Activated CD8-positive, alpha-beta T cell treated with anti-CD3 and anti-CD28 coated beads, Interleukin-2, amount 10 ng/mL, durations not matched to agents 7 days and 5 days (primary cell): Measurements from ENCODE around the gene HSF2. TPM values are rescaled to one million over a fixed set of nuclear protein-coding genes. Genes with fewer than 3 reads are reported as not detected.

Experiments used
- ATAC-seq: fragments of 150-1000 bp; cut with Tn5 transposase; one replicate; pipeline ENCODE4 v1.10.0; 2021; ENCODE audit warnings: moderate library complexity
- CTCF ChIA-PET: fragments of 350-600 bp; sonication (Branson Sonifier 250); formaldehyde crosslinking; loops from one replicate; lab custom pipeline; 2021; ENCODE audit warnings: antibody characterized with exemption; lab: Charles Lee
- POLR2A ChIA-PET: fragments of 350-600 bp; sonication (Branson Sonifier 250); formaldehyde crosslinking; loops from one replicate; lab custom pipeline; 2021; ENCODE audit warnings: antibody characterized with exemption; lab: Charles Lee
- DNase-seq: peaks from one replicate; pipeline ENCODE4 v3.0.0-alpha.2; 2020
- H3K27ac Mint-ChIP-seq: one replicate; pipeline ENCODE4 v1.8.0; 2021; ENCODE audit warnings: mild to moderate bottlenecking, mixed read lengths
- H3K27me3 Mint-ChIP-seq: one replicate; pipeline ENCODE4 v1.8.0; 2021; ENCODE audit warnings: low read depth, mixed read lengths
- H3K36me3 Mint-ChIP-seq: one replicate; pipeline ENCODE4 v1.8.0; 2021; ENCODE audit warnings: low read depth, mixed read lengths
- H3K4me1 Mint-ChIP-seq: one replicate; pipeline ENCODE4 v1.8.0; 2021; ENCODE audit warnings: low read depth, mixed read lengths
- H3K4me3 Mint-ChIP-seq: one replicate; pipeline ENCODE4 v1.8.0; 2021; ENCODE audit warnings: mild to moderate bottlenecking, mixed read lengths
- H3K9me3 Mint-ChIP-seq: one replicate; pipeline ENCODE4 v1.8.0; 2022; ENCODE audit warnings: mixed read lengths; ENCODE audit not compliant: insufficient read depth
- total RNA-seq, 2 experiments: library from RNA; stranded (reverse); gene quantifications; one replicate each; pipeline ENCODE4 v1.2.3, GENCODE V29; 2021

HSF2 gene
- total RNA-seq, 2 experiments from 2014 or later: 14.6 to 17.6 TPM

- ATAC-seq: no peak
- CTCF ChIA-PET: no interaction called here
Observed at GRCh38 chr6:122400462-122401089, 1.1 kb downstream of the HSF2 start.

GRCh38 chr6:122401104-122401503, 1.7 kb downstream of the HSF2 start:
- DNase-seq (no peak), ATAC-seq (no peak)
- no peaks in the 10 kb centered on the region for H3K27me3 Mint-ChIP-seq
- peaks cover 14% of the 10 kb centered on the region for H3K36me3 Mint-ChIP-seq
- H3K9me3 Mint-ChIP-seq: no peaks in the 10 kb centered on the region
- POLR2A ChIA-PET: interaction anchor here (2.0 kb wide), 1 partner anchor 70 kb away, joined by 8 read pairs; the partner anchor contains the start of gene SERINC1
- CTCF ChIA-PET: interaction anchor here (1.0 kb wide), 1 partner anchor 35 kb away, joined by 3 read pairs; no protein-coding TSS in a partner anchor
- H3K27ac Mint-ChIP-seq: peak overlapping the region; percentile 96
- H3K4me1 Mint-ChIP-seq: peaks cover 38% of the 10 kb centered on the region
- H3K4me3 Mint-ChIP-seq: peak overlapping the region; percentile 98

More at GRCh38 chr6:122400462-122401089, 1.1 kb downstream of the HSF2 start:
- H3K4me1 Mint-ChIP-seq: peaks cover 36% of the 10 kb centered on the region
- H3K27me3 Mint-ChIP-seq: no peaks in the 10 kb centered on the region
- POLR2A ChIA-PET: interaction anchor here (1.5 to 2.0 kb wide), 2 partner anchors 71 kb away, joined by 8 to 9 read pairs; partner anchors contain the start of gene SERINC1
- H3K4me3 Mint-ChIP-seq: peak overlapping the region; percentile 98
- no peak for DNase-seq
- no peaks in the 10 kb centered on the region for H3K9me3 Mint-ChIP-seq
- peaks cover 11% of the 10 kb centered on the region for H3K36me3 Mint-ChIP-seq
- peak overlapping the region; percentile 96 for H3K27ac Mint-ChIP-seq

DNA sequence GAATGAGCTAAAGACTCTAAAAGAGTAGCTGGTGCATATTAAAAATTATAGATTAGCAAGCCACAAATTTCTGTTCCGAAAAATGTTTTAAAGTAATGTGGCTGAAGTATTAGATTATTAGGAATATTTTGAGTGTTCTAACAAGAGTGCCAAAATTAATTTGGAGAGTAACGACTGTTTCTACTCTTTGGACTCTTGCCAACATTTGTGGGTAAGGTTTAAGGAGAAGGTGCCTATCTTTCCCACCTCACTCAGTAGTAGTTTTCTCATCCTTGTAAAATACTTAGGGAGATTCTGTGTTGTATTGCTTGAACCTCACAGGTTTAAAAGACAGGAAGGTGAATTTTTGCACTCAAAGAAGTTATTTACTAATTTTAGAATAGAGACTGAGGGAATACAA, 5.0 kb downstream of the HSF2 start:
- no peak for ATAC-seq
- H3K27ac Mint-ChIP-seq: no peak overlapping the region

DNA sequence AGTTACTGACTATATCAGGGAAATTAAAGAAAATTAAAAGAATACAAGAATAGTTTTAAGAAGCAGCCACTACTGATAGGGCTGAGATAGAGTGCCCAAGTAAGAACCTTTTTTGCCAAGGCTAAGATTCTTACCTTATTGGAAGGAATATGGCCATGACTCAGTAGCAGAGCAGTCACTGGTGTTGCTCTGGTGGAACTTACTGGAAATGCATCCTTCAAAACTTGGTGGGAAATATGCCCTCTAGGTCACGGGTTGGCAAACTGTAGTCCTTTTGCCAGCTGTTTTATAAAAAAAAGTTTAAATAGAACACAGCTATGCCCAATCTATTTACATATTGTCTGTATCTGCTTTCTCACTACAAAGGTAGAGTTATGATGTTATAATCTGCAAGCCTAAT, 6.0 kb downstream of the HSF2 start:
- Mint-ChIP-seq H3K27ac (no peak overlapping the region), H3K36me3 (peaks cover 43% of the 10 kb centered on the region), H3K4me3 (no peak overlapping the region), H3K27me3 (no peaks in the 10 kb centered on the region), H3K9me3 (no peaks in the 10 kb centered on the region), H3K4me1 (peaks cover 62% of the 10 kb centered on the region)
- ATAC-seq: no peak
- DNase-seq: no peak
- ChIA-PET POLR2A (interaction anchor here (1.4 kb wide), 1 partner anchor 66 kb away, joined by 5 read pairs; the partner anchor contains the start of gene SERINC1), CTCF (interaction anchor here (0.9 to 1.2 kb wide), 2 partner anchors 9 to 14 kb away, joined by 3 read pairs; no protein-coding TSS in a partner anchor)

More for the DNA sequence above, 5.0 kb downstream of the HSF2 start:
- no peak for DNase-seq
- no peak overlapping the region for H3K4me3 Mint-ChIP-seq
- peaks cover 40% of the 10 kb centered on the region for H3K36me3 Mint-ChIP-seq
- no peaks in the 10 kb centered on the region for H3K27me3 Mint-ChIP-seq
- no peaks in the 10 kb centered on the region for H3K9me3 Mint-ChIP-seq
- POLR2A ChIA-PET: no interaction called here
- peaks cover 58% of the 10 kb centered on the region for H3K4me1 Mint-ChIP-seq
- CTCF ChIA-PET: no interaction called here

DNA sequence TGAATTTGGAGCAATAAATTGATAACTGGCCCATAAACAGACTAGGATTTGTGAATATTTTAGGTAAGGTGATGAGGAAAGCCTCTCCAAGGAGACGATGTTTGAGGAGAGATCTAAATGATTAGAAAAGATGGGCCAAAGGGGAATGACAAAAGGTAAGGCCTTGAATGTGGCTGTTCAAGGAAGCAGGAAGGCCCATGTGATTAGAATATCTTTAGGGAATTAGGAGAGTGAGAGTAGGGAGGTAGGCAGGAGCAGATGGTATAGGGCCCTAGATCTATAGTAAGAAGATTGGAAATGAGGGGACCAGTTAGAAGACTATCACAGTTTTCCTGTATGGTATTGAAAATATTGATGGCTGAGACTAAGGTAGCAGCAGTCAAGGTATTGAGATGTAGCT, 6.7 kb downstream of the HSF2 start:
- Mint-ChIP-seq H3K4me1 (peaks cover 62% of the 10 kb centered on the region), H3K4me3 (no peak overlapping the region), H3K27me3 (no peaks in the 10 kb centered on the region), H3K27ac (peak overlapping the region; percentile 37), H3K9me3 (no peaks in the 10 kb centered on the region), H3K36me3 (peaks cover 50% of the 10 kb centered on the region)
- DNase-seq (no peak), ATAC-seq (no peak)
- ChIA-PET CTCF (interaction anchor here (0.9 to 1.2 kb wide), 2 partner anchors 10 to 13 kb away, joined by 3 read pairs; no protein-coding TSS in a partner anchor), POLR2A (interaction anchor here (1.4 kb wide), 1 partner anchor 65 kb away, joined by 5 read pairs; the partner anchor contains the start of gene SERINC1)

DNA sequence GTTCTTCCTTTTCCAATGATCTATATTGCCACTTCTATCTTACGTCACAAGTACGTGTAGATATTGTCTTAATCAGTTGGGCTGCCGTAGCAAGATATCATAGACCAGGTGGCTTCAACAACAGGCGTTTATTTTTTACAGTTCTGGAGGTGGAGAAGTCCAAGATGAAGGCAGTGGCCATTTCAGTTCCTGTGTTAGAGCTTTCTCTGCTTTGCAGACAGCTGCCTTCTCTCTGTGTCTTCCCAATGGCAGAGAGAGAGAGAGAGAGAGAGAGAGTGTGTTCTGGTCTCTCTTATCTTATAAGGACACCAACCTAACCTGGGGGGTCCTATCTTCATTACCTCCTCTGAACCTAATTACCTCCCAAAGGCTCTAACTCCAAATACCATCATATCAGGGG, 8.3 kb downstream of the HSF2 start:
- DNase-seq (no peak), ATAC-seq (no peak)
- Mint-ChIP-seq H3K4me1 (peaks cover 48% of the 10 kb centered on the region), H3K9me3 (no peaks in the 10 kb centered on the region), H3K27me3 (no peaks in the 10 kb centered on the region), H3K4me3 (no peak overlapping the region), H3K27ac (no peak overlapping the region), H3K36me3 (peaks cover 58% of the 10 kb centered on the region)
- POLR2A ChIA-PET: no interaction called here
- CTCF ChIA-PET: interaction anchor here (1.5 kb wide), 1 partner anchor 8 kb away, joined by 4 read pairs; the partner anchor contains the start of gene HSF2

- Mint-ChIP-seq H3K9me3 (no peaks in the 10 kb centered on the region), H3K27ac (peak overlapping the region; percentile 86), H3K4me1 (peaks cover 47% of the 10 kb centered on the region), H3K36me3 (peaks cover 58% of the 10 kb centered on the region), H3K4me3 (peak overlapping the region; percentile 66), H3K27me3 (no peaks in the 10 kb centered on the region)
- ATAC-seq (no peak), DNase-seq (no peak)
- POLR2A ChIA-PET: interaction anchor here (0.9 to 1.5 kb wide), 2 partner anchors 9 to 63 kb away, joined by 4 to 5 read pairs; partner anchors contain the start of genes HSF2 and SERINC1
- CTCF ChIA-PET: interaction anchor here (1.5 kb wide), 1 partner anchor 9 kb away, joined by 4 read pairs; the partner anchor contains the start of gene HSF2
Observed at GRCh38 chr6:122408240-122408639, 8.8 kb downstream of the HSF2 start.

- DNase-seq: no peak
- Mint-ChIP-seq H3K36me3 (peaks cover 62% of the 10 kb centered on the region), H3K27me3 (no peaks in the 10 kb centered on the region), H3K27ac (peak overlapping the region; percentile 86), H3K9me3 (no peaks in the 10 kb centered on the region), H3K4me1 (peaks cover 44% of the 10 kb centered on the region), H3K4me3 (peak overlapping the region; percentile 66)
- ChIA-PET CTCF (interaction anchor here (0.7 to 1.5 kb wide), 2 partner anchors 10 to 121 kb away, joined by 3 to 4 read pairs; partner anchors contain the start of gene HSF2), POLR2A (interaction anchor here (0.9 to 1.5 kb wide), 2 partner anchors 10 to 62 kb away, joined by 4 to 5 read pairs; partner anchors contain the start of genes HSF2 and SERINC1)
- ATAC-seq: peak; percentile 75
Observed at GRCh38 chr6:122408702-122409458, 9.4 kb downstream of the HSF2 start.

GRCh38 chr6:122412001-122412400, 12.5 kb downstream of the HSF2 start:
- H3K4me1 Mint-ChIP-seq: peaks cover 32% of the 10 kb centered on the region
- no peak overlapping the region for H3K27ac Mint-ChIP-seq
- ChIA-PET CTCF (no interaction called here), POLR2A (no interaction called here)
- DNase-seq: no peak
- no peaks in the 10 kb centered on the region for H3K9me3 Mint-ChIP-seq
- H3K4me3 Mint-ChIP-seq: no peak overlapping the region
- H3K36me3 Mint-ChIP-seq: peaks cover 59% of the 10 kb centered on the region
- H3K27me3 Mint-ChIP-seq: no peaks in the 10 kb centered on the region
- no peak for ATAC-seq

- CTCF ChIA-PET: interaction anchor here (1.4 to 1.9 kb wide), 2 partner anchors 9 to 75 kb away, joined by 4 to 5 read pairs; no protein-coding TSS in a partner anchor
- Mint-ChIP-seq H3K9me3 (no peaks in the 10 kb centered on the region), H3K4me1 (no peaks in the 10 kb centered on the region), H3K36me3 (peaks cover 36% of the 10 kb centered on the region), H3K27me3 (no peaks in the 10 kb centered on the region), H3K27ac (no peak overlapping the region), H3K4me3 (no peak overlapping the region)
- POLR2A ChIA-PET: no interaction called here
- DNase-seq (no peak), ATAC-seq (no peak)
Observed at GRCh38 chr6:122416825-122417224, 17.4 kb downstream of the HSF2 start.

GRCh38 chr6:122422003-122422402, 22.6 kb downstream of the HSF2 start:
- Mint-ChIP-seq H3K27ac (no peak overlapping the region), H3K9me3 (no peaks in the 10 kb centered on the region), H3K27me3 (no peaks in the 10 kb centered on the region), H3K4me3 (no peak overlapping the region), H3K4me1 (peaks cover 5% of the 10 kb centered on the region), H3K36me3 (peaks cover 49% of the 10 kb centered on the region)
- ATAC-seq: no peak
- POLR2A ChIA-PET: no interaction called here
- CTCF ChIA-PET: no interaction called here
- DNase-seq: no peak
